H1 (cell line): Measurements from ENCODE around the gene AP2B1. TPM values are rescaled to one million over a fixed set of nuclear protein-coding genes. Genes with fewer than 3 reads are reported as not detected.

ENCODE experiments used
- CTCF ChIA-PET: fragments of 300-600 bp; sonication (Branson Sonifier 250); formaldehyde crosslinking; loops from one replicate; lab custom pipeline; 2021; ENCODE audit not compliant: partially characterized antibody; lab: Charles Lee
- POLR2A ChIA-PET: fragments of 300-600 bp; sonication (Branson Sonifier 250); formaldehyde crosslinking; loops from one replicate; lab custom pipeline; 2021; ENCODE audit warnings: inconsistent platforms; ENCODE audit not compliant: partially characterized antibody; lab: Charles Lee
- DNase-seq, 2 experiments: peaks; one replicate each; pipeline versions ENCODE4 v3.0.0 to v3.0.0-alpha.2; 2010 to 2022; ENCODE audit warnings: low spot score in 2 of 2, low read depth in 1 of 2, mixed read lengths in 1 of 2
- FAIRE-seq: peaks from 2 replicates; lab custom pipeline; 2011; peaks lifted over from hg19 to GRCh38; lab: Jason Lieb, UNC
- H2AFZ ChIP-seq: 2 replicates; pipeline ENCODE4 v1.8.1; 2012; ENCODE audit warnings: low read length, inconsistent platforms
- H2AK5ac ChIP-seq: 2 replicates; pipeline ENCODE4 v1.6.1; 2013; ENCODE audit warnings: low read depth, low read length
- H2BK120ac ChIP-seq: replicated peaks from 2 replicates; pipeline ENCODE3; 2013; ENCODE audit warnings: low read depth, low read length, inconsistent platforms
- H2BK12ac ChIP-seq: 2 replicates; pipeline ENCODE4 v1.6.1; 2013; ENCODE audit warnings: low read depth, low read length
- H2BK15ac ChIP-seq: 2 replicates; pipeline ENCODE4 v1.6.1; 2013; ENCODE audit warnings: low read length
- H2BK20ac ChIP-seq: 2 replicates; pipeline ENCODE4 v1.6.1; 2013; ENCODE audit warnings: low read length
- H2BK5ac ChIP-seq: 2 replicates; pipeline ENCODE4 v1.6.1; 2013; ENCODE audit warnings: low read depth, low read length
- H3K14ac ChIP-seq: 2 replicates; pipeline ENCODE4 v1.6.1; 2013; ENCODE audit warnings: inconsistent platforms; ENCODE audit not compliant: insufficient read length
- H3K18ac ChIP-seq: 2 replicates; pipeline ENCODE4 v1.6.1; 2013; ENCODE audit warnings: low read length; ENCODE audit errors: extremely low read depth
- H3K23ac ChIP-seq: 2 replicates; pipeline ENCODE4 v1.6.1; 2013; ENCODE audit warnings: inconsistent platforms; ENCODE audit not compliant: insufficient read length
- H3K23me2 ChIP-seq: 2 replicates; pipeline ENCODE4 v1.6.1; 2013; ENCODE audit warnings: low read depth, low read length
- H3K27ac ChIP-seq: 2 replicates; pipeline ENCODE4 v1.6.1; 2011; ENCODE audit warnings: low read depth, low read length, inconsistent platforms
- H3K27me3 ChIP-seq, 4 experiments: replicated peaks in 1 of 4; 1 replicate in 1 of 4; 2 replicates in 3 of 4; pipeline versions ENCODE4 v1.6.1 to v1.8.1; 2011 to 2013; ENCODE audit warnings: low read length in 3 of 4, mild to moderate bottlenecking in 3 of 4, inconsistent platforms in 2 of 4, mixed read lengths in 2 of 4, moderate library complexity in 1 of 4; ENCODE audit not compliant: control insufficient read depth in 3 of 4, insufficient read depth in 3 of 4; ENCODE audit errors: extremely low read depth in 1 of 4
- H3K36me3 ChIP-seq, 4 experiments: 2 replicates each; pipeline versions ENCODE4 v1.6.1 to v1.8.1; 2011 to 2013; ENCODE audit warnings: mild to moderate bottlenecking in 4 of 4, low read length in 3 of 4, moderate library complexity in 2 of 4, control low read depth in 1 of 4, inconsistent platforms in 1 of 4; ENCODE audit not compliant: insufficient read depth in 4 of 4, control insufficient read depth in 2 of 4
- H3K4ac ChIP-seq: replicated peaks from 2 replicates; pipeline ENCODE3; 2013; ENCODE audit warnings: low read length, low read depth, mixed read lengths, inconsistent platforms; ENCODE audit not compliant: insufficient read length
- H3K4me1 ChIP-seq, 4 experiments: replicated peaks in 1 of 4; 1 replicate in 1 of 4; 2 replicates in 3 of 4; pipeline versions ENCODE4 v1.6.1 to v1.8.1; 2011 to 2013; ENCODE audit warnings: low read length in 3 of 4, inconsistent platforms in 2 of 4, mixed read lengths in 1 of 4; ENCODE audit not compliant: insufficient read depth in 4 of 4, control insufficient read depth in 3 of 4
- H3K4me2 ChIP-seq, 2 experiments: 2 replicates each; pipeline versions ENCODE4 v1.6.1 to v1.8.1; 2011 to 2013; ENCODE audit warnings: low read depth in 2 of 2, low read length in 2 of 2, control low read depth in 1 of 2, inconsistent platforms in 1 of 2, mild to moderate bottlenecking in 1 of 2; ENCODE audit not compliant: insufficient read depth in 1 of 2
- H3K4me3 ChIP-seq, 4 experiments: fragments of 200-600, 300-600 bp in 1 of 4; sonication (generic), shearing (Covaris generic), sonication (Bioruptor Twin) in 1 of 4; 2 replicates each; pipeline versions ENCODE4 v1.5.1 to v1.8.1; 2011 to 2016; ENCODE audit warnings: low read length in 4 of 4, low read depth in 3 of 4, control low read depth in 2 of 4, inconsistent platforms in 2 of 4, mild to moderate bottlenecking in 2 of 4, mixed read lengths in 1 of 4, moderate library complexity in 1 of 4; ENCODE audit not compliant: insufficient read depth in 2 of 4; ENCODE audit errors: extremely low read depth in 1 of 4
- H3K56ac ChIP-seq: replicated peaks from 2 replicates; pipeline ENCODE3; 2013; ENCODE audit warnings: low read depth, mild to moderate bottlenecking, mixed read lengths, low read length, inconsistent platforms; ENCODE audit not compliant: insufficient read length
- H3K79me1 ChIP-seq: 2 replicates; pipeline ENCODE4 v1.6.1; 2013; ENCODE audit warnings: low read depth, low read length, control low read depth
- H3K79me2 ChIP-seq, 2 experiments: 2 replicates each; pipeline versions ENCODE4 v1.6.1 to v1.8.1; 2012 to 2013; ENCODE audit warnings: low read length in 2 of 2, mild to moderate bottlenecking in 2 of 2, inconsistent platforms in 1 of 2; ENCODE audit not compliant: insufficient read depth in 2 of 2, control insufficient read depth in 1 of 2
- H3K9ac ChIP-seq, 4 experiments: replicated peaks in 1 of 4; 1 replicate in 1 of 4; 2 replicates in 3 of 4; pipeline versions ENCODE4 v1.6.1 to v1.8.1; 2011 to 2013; ENCODE audit warnings: low read depth in 3 of 4, low read length in 3 of 4, control low read depth in 2 of 4, mild to moderate bottlenecking in 2 of 4, moderate library complexity in 2 of 4, inconsistent platforms in 1 of 4; ENCODE audit errors: extremely low read depth in 1 of 4
- H3K9me3 ChIP-seq, 2 experiments: 2 replicates each; pipeline versions ENCODE4 v1.6.1 to v1.8.1; 2012 to 2013; ENCODE audit warnings: mild to moderate bottlenecking in 2 of 2, moderate library complexity in 2 of 2, control low read depth in 1 of 2, inconsistent platforms in 1 of 2, low read depth in 1 of 2, low read length in 1 of 2, mixed read lengths in 1 of 2; ENCODE audit not compliant: insufficient read depth in 2 of 2
- H4K20me1 ChIP-seq, 2 experiments: replicated peaks in 1 of 2; 2 replicates each; pipeline versions ENCODE3 to v1.8.1; 2011 to 2013; ENCODE audit warnings: inconsistent platforms in 2 of 2, low read length in 2 of 2, mild to moderate bottlenecking in 1 of 2; ENCODE audit not compliant: insufficient read depth in 2 of 2, control insufficient read depth in 1 of 2
- H4K5ac ChIP-seq: 2 replicates; pipeline ENCODE4 v1.6.1; 2013; ENCODE audit warnings: low read length, low read depth, mixed read lengths, inconsistent platforms; ENCODE audit not compliant: insufficient read length
- H4K8ac ChIP-seq: 2 replicates; pipeline ENCODE4 v1.8.0; 2013; ENCODE audit warnings: mild to moderate bottlenecking, moderate library complexity, low read length, inconsistent platforms; ENCODE audit not compliant: insufficient read depth; ENCODE audit errors: extremely low read depth
- H4K91ac ChIP-seq: replicated peaks from 2 replicates; pipeline ENCODE3; 2013; ENCODE audit warnings: low read length, mixed read lengths, inconsistent platforms; ENCODE audit not compliant: insufficient read length
- ASH2L ChIP-seq: fragments of 200-600, 300-600 bp; sonication (generic); IDR thresholded peaks from one replicate; pipeline ENCODE4 v1.7.1; 2017; ENCODE audit warnings: low read length
- EGR1 ChIP-seq: IDR thresholded peaks from 2 replicates; pipeline ENCODE4 v1.6.1; 2011; ENCODE audit warnings: low read depth, low read length, borderline replicate concordance
- GABPA ChIP-seq: IDR thresholded peaks from 2 replicates; pipeline ENCODE4 v1.6.1; 2011; ENCODE audit warnings: mild to moderate bottlenecking, low read length, moderate library complexity, borderline replicate concordance; ENCODE audit not compliant: insufficient read depth
- JUND ChIP-seq: IDR thresholded peaks from 2 replicates; pipeline ENCODE4 v1.6.1; 2011; ENCODE audit warnings: mild to moderate bottlenecking, improper control_type of control experiment, low read length
- KDM4A ChIP-seq: IDR thresholded peaks from one replicate; pipeline ENCODE4 v1.7.1; 2012; ENCODE audit warnings: low read depth, mild to moderate bottlenecking, moderate library complexity, low read length, inconsistent platforms; ENCODE audit not compliant: severe bottlenecking
- RBBP5 ChIP-seq: IDR thresholded peaks from 2 replicates; pipeline ENCODE4 v1.7.1; 2012; ENCODE audit warnings: low read depth, mild to moderate bottlenecking, inconsistent platforms, low read length, moderate library complexity, borderline replicate concordance
- RFX5 ChIP-seq: IDR thresholded peaks from 2 replicates; pipeline ENCODE4 v1.6.1; 2011; ENCODE audit warnings: low read depth, low read length, improper control_type of control experiment, borderline replicate concordance
- SIX5 ChIP-seq: IDR thresholded peaks from 2 replicates; pipeline ENCODE4 v1.6.1; 2011; ENCODE audit warnings: mild to moderate bottlenecking, low read depth, low read length
- polyA plus RNA-seq, 7 experiments: library from polyadenylated mRNA; depleted of rRNA in 3 of 7; stranded (reverse) in 5 of 7; unstranded in 2 of 7; fragments of >200 nt in 5 of 7; fragments of 200-250 nt in 2 of 7; gene quantifications; 1 replicate in 5 of 7; 2 replicates in 1 of 7; 4 replicates in 1 of 7; pipeline versions ENCODE4 v1.2.1 to v1.2.3, GENCODE V29; 2011 to 2013; ENCODE audit warnings: missing spikeins in 2 of 7, mixed read lengths in 2 of 7
- total RNA-seq: library from RNA; stranded (reverse); fragmentation: NEBNext Ultra II Directional; extraction: Animal tissue kit (Norgen Biotek cat#: 25700); gene quantifications from 2 replicates; pipeline ENCODE4 v1.2.1, GENCODE V29; 2021

The AP2B1 gene
- total and polyA plus RNA-seq, 2 of the 8 experiments (the other 6 are each of a cell fraction or from before 2014, with no cell fraction given), result 95.5 to 199 TPM

- no peaks in the 10 kb centered on the region for H3K79me2 ChIP-seq
Observed at GRCh38 chr17:35618628-35619027, 31.5 kb downstream of the AP2B1 start.

More at GRCh38 chr17:35618628-35619027, 31.5 kb downstream of the AP2B1 start:
- Histone ChIP-seq H4K8ac (no peak overlapping the region), H3K4me1 (no peaks in the 10 kb centered on the region), H3K27me3 (no peaks in the 10 kb centered on the region), H3K23me2 (no peaks in the 10 kb centered on the region), H3K27ac (no peak overlapping the region), H2BK5ac (no peak overlapping the region), H3K4ac (no peak overlapping the region), H2AK5ac (no peak overlapping the region), H3K18ac (no peak overlapping the region), H3K79me1 (no peaks in the 10 kb centered on the region), H3K9me3 (no peaks in the 10 kb centered on the region), H3K23ac (no peak overlapping the region), H2AFZ (no peak overlapping the region), H3K4me2 (no peak overlapping the region), H4K5ac (no peak overlapping the region), H3K56ac (no peak overlapping the region), H4K91ac (no peak overlapping the region), H3K14ac (no peak overlapping the region), H2BK12ac (no peak overlapping the region), H2BK15ac (no peak overlapping the region), H3K36me3 (peaks cover 0 to 4% (median 2%) of the 10 kb centered on the region in 4 experiments; a peak in 2 of 8 replicates), H2BK120ac (no peak overlapping the region), H4K20me1 (peaks cover 0 to 1% of the 10 kb centered on the region in 2 experiments), H3K4me3 (no peak overlapping the region), H2BK20ac (no peak overlapping the region), H3K9ac (no peak overlapping the region)
- CTCF ChIA-PET, result interaction anchor here (1.1 to 1.6 kb wide), 2 partner anchors 129 to 186 kb away, joined by 3 to 4 read pairs; no protein-coding TSS in a partner anchor
- FAIRE-seq (no peak), DNase-seq (no peak)
- POLR2A ChIA-PET, result interaction anchor here (1.2 kb wide), 1 partner anchor 42 kb away, joined by 5 read pairs; no protein-coding TSS in a partner anchor
- TF ChIP-seq SIX5 (no peak), ASH2L (no peak), GABPA (no peak), RBBP5 (no peak), RFX5 (no peak), JUND (no peak), KDM4A (no peak), EGR1 (no peak)
